ENCODE results near the gene UBASH3B. TPM values are rescaled to one million over a fixed set of nuclear protein-coding genes. Genes with fewer than 3 reads are reported as not detected.
"Not testable (repeated sequence)": the region's sequence is repeated elsewhere in the genome, so short reads cannot be mapped to it uniquely, and the experiment has no call there.

The UBASH3B gene
- total RNA-seq, 5 donors from 2014 or later (not counting 1 experiment from before 2014, with no cell fraction given): 29.7 to 44.0 (median 36.8) TPM

- Histone ChIP-seq H3K27ac (ENCODE audit: low read length) (no peak overlapping the region), H3K9me3 (no peaks in the 10 kb centered on the region), H3K27me3 (replicated peaks in 1 of 2; ENCODE audit: control insufficient read depth in 2 of 2, extremely low read depth in 1 of 2, insufficient read depth in 2 of 2, low read length in 1 of 2) (no peaks in the 10 kb centered on the region), H3K4me1 (ENCODE audit: control insufficient read depth in 1 of 2, extremely low read depth in 1 of 2, insufficient read depth in 2 of 2, low read length in 2 of 2) (no peaks in the 10 kb centered on the region), H3K36me3 (ENCODE audit: control insufficient read depth in 2 of 2, extremely low read depth in 1 of 2, insufficient read depth in 1 of 2, low read length in 1 of 2) (no peaks in the 10 kb centered on the region), H3K4me3 (ENCODE audit: control insufficient read depth in 1 of 2, extremely low read depth in 1 of 2, low read length in 1 of 2) (no peak overlapping the region)
- Mint-ChIP-seq H3K27ac (no peak overlapping the region), H3K4me1 (peaks cover 10 to 18% (median 12%) of the 10 kb centered on the region in 3 donors), H3K36me3 (peaks cover 26% of the 10 kb centered on the region), H3K4me3 (no peak overlapping the region), H3K9me3 (peaks cover 5 to 23% (median 7%) of the 10 kb centered on the region in 3 donors), H3K27me3 (peaks cover 3 to 4% of the 10 kb centered on the region in 2 donors)
- 100% methylated on average over 1 of the region's 1 CpG for WGBS (ENCODE audit: insufficient coverage)
- ChIA-PET POLR2A (no interaction called here), CTCF (interaction anchor here (0.6 to 2.0 kb wide), 3 partner anchors 32 to 199 kb away, joined by 3 to 5 read pairs (median 5); no protein-coding TSS in a partner anchor)
- no peak for ATAC-seq (replicated peaks in 1 of 4)
- no peak for DNase-seq
These were observed 166.7 kb downstream of the UBASH3B start for GRCh38 chr11:122822241-122822640.

GRCh38 chr11:122823564-122823963 lies 168.0 kb downstream of the UBASH3B start:
- H3K4me3 ChIP-seq (ENCODE audit: control insufficient read depth in 1 of 2, extremely low read depth in 1 of 2, low read length in 1 of 2): no peak overlapping the region
- H3K9me3 Mint-ChIP-seq: peaks cover 5 to 18% (median 7%) of the 10 kb centered on the region in 3 donors
- no peak overlapping the region for H3K27ac ChIP-seq (ENCODE audit: low read length)
- no peak overlapping the region for H3K27ac Mint-ChIP-seq
- peaks cover 10 to 18% (median 12%) of the 10 kb centered on the region in 3 donors for H3K4me1 Mint-ChIP-seq
- CTCF ChIA-PET: no interaction called here
- H3K4me3 Mint-ChIP-seq: no peak overlapping the region
- POLR2A ChIA-PET: no interaction called here
- H3K27me3 ChIP-seq (replicated peaks in 1 of 2; ENCODE audit: control insufficient read depth in 2 of 2, extremely low read depth in 1 of 2, insufficient read depth in 2 of 2, low read length in 1 of 2): no peaks in the 10 kb centered on the region
- no peaks in the 10 kb centered on the region for H3K9me3 ChIP-seq
- DNase-seq (no peak), ATAC-seq (replicated peaks in 1 of 4) (no peak)
- H3K27me3 Mint-ChIP-seq: peaks cover 3 to 4% of the 10 kb centered on the region in 2 donors
- no peaks in the 10 kb centered on the region for H3K4me1 ChIP-seq (ENCODE audit: control insufficient read depth in 1 of 2, extremely low read depth in 1 of 2, insufficient read depth in 2 of 2, low read length in 2 of 2)
- 80% methylated on average over 1 of the region's 4 CpGs for WGBS (ENCODE audit: insufficient coverage)
- H3K36me3 ChIP-seq (ENCODE audit: control insufficient read depth in 2 of 2, extremely low read depth in 1 of 2, insufficient read depth in 1 of 2, low read length in 1 of 2): no peaks in the 10 kb centered on the region
- H3K36me3 Mint-ChIP-seq: peaks cover 24% of the 10 kb centered on the region

GRCh38 chr11:122829371-122829770 lies 173.8 kb downstream of the UBASH3B start:
- H3K27ac ChIP-seq (ENCODE audit: low read length); H3K9me3 Mint-ChIP-seq; H3K36me3 Mint-ChIP-seq; H3K27me3 Mint-ChIP-seq; ATAC-seq (replicated peaks in 1 of 4); H3K4me3 Mint-ChIP-seq; POLR2A ChIA-PET; DNase-seq; H3K36me3 ChIP-seq (ENCODE audit: control insufficient read depth in 2 of 2, extremely low read depth in 1 of 2, insufficient read depth in 1 of 2, low read length in 1 of 2); H3K27me3 ChIP-seq (replicated peaks in 1 of 2; ENCODE audit: control insufficient read depth in 2 of 2, extremely low read depth in 1 of 2, insufficient read depth in 2 of 2, low read length in 1 of 2); H3K9me3 ChIP-seq; CTCF ChIA-PET; H3K4me3 ChIP-seq (ENCODE audit: control insufficient read depth in 1 of 2, extremely low read depth in 1 of 2, low read length in 1 of 2); H3K27ac Mint-ChIP-seq: not testable (repeated sequence)
- peaks cover 0 to 11% of the 10 kb centered on the region in 2 experiments for H3K4me1 ChIP-seq (ENCODE audit: control insufficient read depth in 1 of 2, extremely low read depth in 1 of 2, insufficient read depth in 2 of 2, low read length in 2 of 2)
- peaks cover 14 to 26% (median 17%) of the 10 kb centered on the region in 3 donors for H3K4me1 Mint-ChIP-seq
- 100% methylated on average over 1 of the region's 6 CpGs for WGBS (ENCODE audit: insufficient coverage)

GRCh38 chr11:122832297-122832696 lies 176.8 kb downstream of the UBASH3B start:
- H3K4me3 ChIP-seq (ENCODE audit: control insufficient read depth in 1 of 2, extremely low read depth in 1 of 2, low read length in 1 of 2); H3K27me3 ChIP-seq (replicated peaks in 1 of 2; ENCODE audit: control insufficient read depth in 2 of 2, extremely low read depth in 1 of 2, insufficient read depth in 2 of 2, low read length in 1 of 2); DNase-seq; ATAC-seq (replicated peaks in 1 of 4); H3K9me3 Mint-ChIP-seq; H3K27ac ChIP-seq (ENCODE audit: low read length); H3K36me3 Mint-ChIP-seq; H3K9me3 ChIP-seq; POLR2A ChIA-PET; H3K27me3 Mint-ChIP-seq; H3K36me3 ChIP-seq (ENCODE audit: control insufficient read depth in 2 of 2, extremely low read depth in 1 of 2, insufficient read depth in 1 of 2, low read length in 1 of 2): not testable (repeated sequence)
- H3K4me1 ChIP-seq (ENCODE audit: control insufficient read depth in 1 of 2, extremely low read depth in 1 of 2, insufficient read depth in 2 of 2, low read length in 2 of 2): peaks cover 0 to 16% of the 10 kb centered on the region in 2 experiments
- Mint-ChIP-seq H3K4me3 (peak overlapping the region in 1 of 3 donors; percentile 28), H3K4me1 (peaks cover 17 to 25% (median 20%) of the 10 kb centered on the region in 3 donors), H3K27ac (peak overlapping the region; percentile 45 to 79)
- 80% methylated on average over 1 of the region's 4 CpGs for WGBS (ENCODE audit: insufficient coverage)
- CTCF ChIA-PET: interaction anchor here (1.0 to 1.6 kb wide), 4 partner anchors 9 to 22 kb away, joined by 3 to 7 read pairs (median 4); no protein-coding TSS in a partner anchor

- Histone ChIP-seq H3K36me3 (ENCODE audit: control insufficient read depth in 2 of 2, extremely low read depth in 1 of 2, insufficient read depth in 1 of 2, low read length in 1 of 2) (no peaks in the 10 kb centered on the region), H3K9me3 (no peaks in the 10 kb centered on the region), H3K27ac (ENCODE audit: low read length) (no peak overlapping the region), H3K27me3 (replicated peaks in 1 of 2; ENCODE audit: control insufficient read depth in 2 of 2, extremely low read depth in 1 of 2, insufficient read depth in 2 of 2, low read length in 1 of 2) (no peaks in the 10 kb centered on the region), H3K4me3 (ENCODE audit: control insufficient read depth in 1 of 2, extremely low read depth in 1 of 2, low read length in 1 of 2) (no peak overlapping the region), H3K4me1 (ENCODE audit: control insufficient read depth in 1 of 2, extremely low read depth in 1 of 2, insufficient read depth in 2 of 2, low read length in 2 of 2) (peaks cover 0 to 16% of the 10 kb centered on the region in 2 experiments)
- Mint-ChIP-seq H3K4me1 (peaks cover 22 to 25% (median 24%) of the 10 kb centered on the region in 3 donors), H3K27ac (peak overlapping the region; percentile 45 to 79), H3K36me3 (no peaks in the 10 kb centered on the region), H3K27me3 (no peaks in the 10 kb centered on the region), H3K9me3 (no peaks in the 10 kb centered on the region), H3K4me3 (peak overlapping the region in 1 of 3 donors; percentile 9)
- no peak for DNase-seq
- ChIA-PET CTCF (interaction anchor here (0.7 to 1.6 kb wide), 5 partner anchors 8 to 21 kb away, joined by 3 to 7 read pairs (median 4); no protein-coding TSS in a partner anchor), POLR2A (interaction anchor here in 1 of 2 donors (0.6 kb wide), 1 partner anchor 23 kb away, joined by 3 read pairs; no protein-coding TSS in a partner anchor)
- ATAC-seq (replicated peaks in 1 of 4): peak in 2 of 4 experiments; percentile 19 to 26
- whole genome bisulfite sequencing (ENCODE audit: insufficient coverage): 42% methylated on average over 5 of the region's 6 CpGs
These were observed 177.4 kb downstream of the UBASH3B start for GRCh38 chr11:122832721-122833470.

GRCh38 chr11:122833846-122834464 lies 178.4 kb downstream of the UBASH3B start:
- Histone ChIP-seq H3K27ac (ENCODE audit: low read length) (no peak overlapping the region), H3K9me3 (no peaks in the 10 kb centered on the region), H3K36me3 (ENCODE audit: control insufficient read depth in 2 of 2, extremely low read depth in 1 of 2, insufficient read depth in 1 of 2, low read length in 1 of 2) (no peaks in the 10 kb centered on the region), H3K4me1 (ENCODE audit: control insufficient read depth in 1 of 2, extremely low read depth in 1 of 2, insufficient read depth in 2 of 2, low read length in 2 of 2) (peaks cover 4 to 16% of the 10 kb centered on the region in 2 experiments), H3K27me3 (replicated peaks in 1 of 2; ENCODE audit: control insufficient read depth in 2 of 2, extremely low read depth in 1 of 2, insufficient read depth in 2 of 2, low read length in 1 of 2) (no peaks in the 10 kb centered on the region), H3K4me3 (ENCODE audit: control insufficient read depth in 1 of 2, extremely low read depth in 1 of 2, low read length in 1 of 2) (no peak overlapping the region)
- no peak overlapping the region for H3K4me3 Mint-ChIP-seq
- CTCF ChIA-PET: interaction anchor here (0.7 to 1.6 kb wide), 3 partner anchors 20 to 33 kb away, joined by 3 to 7 read pairs (median 3); no protein-coding TSS in a partner anchor
- POLR2A ChIA-PET: interaction anchor here in 1 of 2 donors (0.5 to 0.6 kb wide), 2 partner anchors 17 to 25 kb away, joined by 4 to 6 read pairs; no protein-coding TSS in a partner anchor
- peak overlapping the region in 1 of 2 donors; percentile 28 for H3K27ac Mint-ChIP-seq
- no peaks in the 10 kb centered on the region for H3K27me3 Mint-ChIP-seq
- no peak for DNase-seq
- no peak for ATAC-seq (replicated peaks in 1 of 4)
- H3K9me3 Mint-ChIP-seq: no peaks in the 10 kb centered on the region
- no peaks in the 10 kb centered on the region for H3K36me3 Mint-ChIP-seq
- no CpG with 5 or more reads among the region's 7 CpGs for WGBS (ENCODE audit: insufficient coverage)
- H3K4me1 Mint-ChIP-seq: peaks cover 30 to 32% (median 31%) of the 10 kb centered on the region in 3 donors

Data from T-cell (primary cell).